A549 (cell line): Measurements from ENCODE around the gene PNMT. TPM values are rescaled to one million over a fixed set of nuclear protein-coding genes. Genes with fewer than 3 reads are reported as not detected.

ENCODE experiments used
- ATAC-seq, 2 experiments: fragments of 200-7000 bp in 1 of 2; fragments of >200 bp in 1 of 2; cut with Nextera tagmentation in 1 of 2; cut with Tn5 transposase in 1 of 2; 3 replicates each; pipeline versions ENCODE4 v1.8.0 to v1.9.1; 2018 to 2020; ENCODE audit warnings: mild to moderate bottlenecking in 1 of 2, moderate library complexity in 1 of 2
- CTCF ChIA-PET: fragments of 300-600 bp; sonication (Branson Sonifier 250); formaldehyde crosslinking; extraction: SDS; loops from one replicate; lab custom pipeline; 2021; ENCODE audit warnings: antibody characterized with exemption, inconsistent platforms; lab: Yijun Ruan, JAX
- POLR2A ChIA-PET: fragments of 350-600 bp; formaldehyde crosslinking; extraction: SDS; loops from one replicate; lab custom pipeline; 2021; ENCODE audit warnings: antibody characterized with exemption, inconsistent platforms; lab: Yijun Ruan, JAX
- DNase-seq, 2 experiments: peaks; one replicate each; pipeline versions ENCODE4 v3.0.0 to v3.0.0-alpha.2; 2011 to 2016; ENCODE audit warnings: low read depth in 1 of 2, low spot score in 1 of 2
- FAIRE-seq: peaks from 2 replicates; lab custom pipeline; 2011; peaks lifted over from hg19 to GRCh38; lab: Jason Lieb, UNC
- H3K27ac ChIP-seq, 2 experiments: fragments of >200 bp; sonication (Bioruptor Twin); formaldehyde crosslinking; 3 replicates each; pipeline ENCODE4 v1.5.1; 2016 to 2017
- H3K4me1 ChIP-seq: fragments of >200 bp; sonication (Bioruptor Twin); formaldehyde crosslinking; 3 replicates; pipeline ENCODE4 v1.6.1; 2016
- H3K4me2 ChIP-seq: fragments of >200 bp; sonication (Bioruptor Twin); formaldehyde crosslinking; 3 replicates; pipeline ENCODE4 v1.6.1; 2016
- H3K4me3 ChIP-seq: fragments of >200 bp; sonication (Bioruptor Twin); formaldehyde crosslinking; 3 replicates; pipeline ENCODE4 v1.5.1; 2016
- H3K9me3 ChIP-seq: fragments of >200 bp; sonication (Bioruptor Twin); formaldehyde crosslinking; 3 replicates; pipeline ENCODE4 v1.6.1; 2016
- CHD4 ChIP-seq: fragments of 200-600 bp; sonication (generic); IDR thresholded peaks from 2 replicates; pipeline ENCODE4 v1.6.1; 2016; ENCODE audit warnings: antibody characterized with exemption, mild to moderate bottlenecking, borderline replicate concordance
- ESRRA ChIP-seq: fragments of 150-350 bp; IDR thresholded peaks from 2 replicates; pipeline ENCODE4 v1.6.1; 2014; ENCODE audit warnings: mild to moderate bottlenecking, low read length, borderline replicate concordance
- FOXS1 ChIP-seq: fragments of 250-450 bp; sonication (Bioruptor Pico); IDR thresholded peaks from 2 replicates; pipeline ENCODE4 v1.5.0; 2020; ENCODE audit warnings: mild to moderate bottlenecking, moderate library complexity
- GATA3 ChIP-seq: IDR thresholded peaks from 2 replicates; pipeline ENCODE4 v1.6.1; 2012; ENCODE audit warnings: borderline replicate concordance
- HDAC2 ChIP-seq: fragments of 200-600 bp; sonication (generic); IDR thresholded peaks from 2 replicates; pipeline ENCODE4 v1.6.1; 2016
- HEYL ChIP-seq: fragments of 250-450 bp; sonication (Bioruptor Pico); IDR thresholded peaks from 2 replicates; pipeline ENCODE4 v1.8.0; 2021; ENCODE audit warnings: mild to moderate bottlenecking, moderate library complexity
- HOXA7 ChIP-seq: fragments of 250-450 bp; sonication (Bioruptor Pico); IDR thresholded peaks from 2 replicates; pipeline ENCODE4 v1.5.0; 2020; ENCODE audit warnings: mild to moderate bottlenecking, moderate library complexity
- HOXB13 ChIP-seq: fragments of 250-450 bp; sonication (Bioruptor Pico); IDR thresholded peaks from 2 replicates; pipeline ENCODE4 v1.5.0; 2020; ENCODE audit warnings: low read depth, mild to moderate bottlenecking, moderate library complexity
- HOXB5 ChIP-seq: fragments of 250-450 bp; sonication (Bioruptor Pico); IDR thresholded peaks from 2 replicates; pipeline ENCODE4 v1.5.0; 2020; ENCODE audit warnings: mild to moderate bottlenecking, moderate library complexity
- JUN ChIP-seq, 2 experiments: fragments of >200 bp; sonication (Bioruptor Twin); formaldehyde crosslinking; IDR thresholded peaks; 2 replicates in 1 of 2; 3 replicates in 1 of 2; pipeline ENCODE4 v1.6.1; 2016 to 2017
- KDM1A ChIP-seq: fragments of 200-600 bp; sonication (generic); IDR thresholded peaks from 2 replicates; pipeline ENCODE4 v1.6.1; 2016; ENCODE audit warnings: low read depth, mild to moderate bottlenecking
- KDM5A ChIP-seq: fragments of 200-600 bp; sonication (generic); IDR thresholded peaks from 2 replicates; pipeline ENCODE4 v1.6.1; 2016; ENCODE audit warnings: antibody characterized with exemption, mild to moderate bottlenecking
- MAZ ChIP-seq: fragments of 150-350 bp; IDR thresholded peaks from 2 replicates; pipeline ENCODE4 v1.6.1; 2014; ENCODE audit warnings: antibody characterized with exemption, low read depth, low read length, borderline replicate concordance
- NPAS2 ChIP-seq: fragments of 250-450 bp; sonication (Bioruptor Pico); IDR thresholded peaks from 2 replicates; pipeline ENCODE4 v1.8.0; 2022; ENCODE audit warnings: mild to moderate bottlenecking, moderate library complexity, borderline replicate concordance
- RAD21 ChIP-seq, 2 experiments: fragments of >200 bp in 1 of 2; sonication (Bioruptor Twin) in 1 of 2; formaldehyde crosslinking in 1 of 2; IDR thresholded peaks in 1 of 2; conservative IDR thresholded peaks in 1 of 2; 2 replicates in 1 of 2; 3 replicates in 1 of 2; pipeline ENCODE4 v1.6.1; 2012 to 2018; ENCODE audit warnings: inconsistent platforms in 1 of 2
- RFX5 ChIP-seq: fragments of 450-650 bp; IDR thresholded peaks from 2 replicates; pipeline ENCODE4 v1.7.1; 2014; ENCODE audit warnings: antibody characterized with exemption, mild to moderate bottlenecking, moderate library complexity
- SMC3 ChIP-seq: fragments of >200 bp; sonication (Bioruptor Twin); formaldehyde crosslinking; IDR thresholded peaks from 3 replicates; pipeline ENCODE4 v1.6.1; 2018; ENCODE audit warnings: inconsistent platforms
- SREBF2 ChIP-seq: fragments of 450-650 bp; IDR thresholded peaks from 2 replicates; pipeline ENCODE4 v1.6.1; 2014; ENCODE audit warnings: mild to moderate bottlenecking, moderate library complexity
- TFCP2L1 ChIP-seq: fragments of 250-450 bp; sonication (Bioruptor Pico); IDR thresholded peaks from 2 replicates; pipeline ENCODE4 v1.5.0; 2021; ENCODE audit warnings: mild to moderate bottlenecking
- ZFP36 ChIP-seq: fragments of 450-650 bp; IDR thresholded peaks from 2 replicates; pipeline ENCODE4 v1.6.1; 2014; ENCODE audit warnings: borderline replicate concordance; ENCODE audit not compliant: partially characterized antibody
- WGBS: methylation state at CpG from one replicate; pipeline ENCODE4 v1.1.6; 2017; ENCODE audit errors: missing lambda C conversion rate; 5-methylcytosine and 5-hydroxymethylcytosine counted together
- polyA plus RNA-seq, 4 experiments: library from polyadenylated mRNA; depleted of rRNA in 3 of 4; stranded (reverse); fragments of >200 nt; fragmentation: RNase III in 1 of 4; extraction: RNeasy Plus Mini Kit Qiagen cat#74134 plus additional on column Dnase treatment in 1 of 4; gene quantifications; 2 replicates in 3 of 4; 3 replicates in 1 of 4; pipeline ENCODE4 v1.2.3, GENCODE V29; 2011 to 2017
- TF ChIP-seq, protein P1 (sequence below): fragments of 450-650 bp; IDR thresholded peaks from 2 replicates; pipeline ENCODE4 v1.6.1; 2014; ENCODE audit warnings: antibody characterized with exemption
- TF ChIP-seq, protein P2 (sequence below): fragments of 250-450 bp; sonication (Bioruptor Pico); IDR thresholded peaks from 2 replicates; pipeline ENCODE4 v1.5.0; 2020; ENCODE audit warnings: low read depth, mild to moderate bottlenecking, moderate library complexity
- TF ChIP-seq, protein P3 (sequence below): fragments of >200 bp; sonication (Bioruptor Twin); formaldehyde crosslinking; IDR thresholded peaks from 3 replicates; pipeline ENCODE4 v1.6.1; 2016
- TF ChIP-seq, protein P4 (sequence below): IDR thresholded peaks from 2 replicates; pipeline ENCODE4 v1.6.1; 2012; ENCODE audit warnings: low read depth, borderline replicate concordance
- TF ChIP-seq, protein P5 (sequence below): fragments of >200 bp; sonication (Bioruptor Twin); formaldehyde crosslinking; IDR thresholded peaks from 3 replicates; pipeline ENCODE4 v1.5.1; 2016

The PNMT gene
- polyA plus RNA-seq, 2 of the 4 experiments (the other 2 are of a cell fraction), result not detected

DNA sequence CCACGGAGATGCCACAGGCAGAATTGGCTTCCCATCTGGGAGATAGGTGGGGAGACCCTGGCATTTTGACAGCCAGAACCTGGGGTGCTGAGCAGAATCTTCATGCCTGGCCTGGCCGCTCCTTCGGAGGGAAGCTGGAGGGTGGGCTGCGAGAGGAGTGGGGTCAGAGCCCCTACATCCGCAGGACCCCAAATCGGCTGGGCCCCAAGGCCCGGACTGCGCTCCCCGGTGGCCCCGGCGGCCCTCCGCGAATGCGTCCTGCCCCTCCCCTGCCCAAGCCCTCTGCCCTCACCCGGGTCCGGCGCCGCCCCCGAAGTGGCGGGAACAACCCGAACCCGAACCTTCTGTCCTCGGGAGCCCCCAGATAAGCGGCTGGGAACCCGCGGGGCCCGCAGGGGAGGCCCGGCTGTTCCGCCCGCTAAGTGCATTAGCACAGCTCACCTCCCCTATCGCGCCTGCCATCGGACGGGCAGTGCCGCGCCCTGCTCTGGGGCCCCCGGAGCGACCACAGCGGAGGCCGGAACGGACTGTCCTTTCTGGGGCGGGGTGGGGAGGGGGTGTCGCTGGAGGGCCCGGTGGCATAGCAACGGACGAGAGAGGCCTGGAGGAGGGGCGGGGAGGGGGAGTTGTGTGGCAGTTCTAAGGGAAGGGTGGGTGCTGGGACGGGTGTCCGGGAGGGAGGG is 850 bp upstream of the PNMT start:
- ChIA-PET POLR2A (interaction anchor here (1.3 to 1.5 kb wide), 2 partner anchors 21 to 62 kb away, joined by 4 to 5 read pairs; partner anchors contain the start of gene PGAP3), CTCF (interaction anchor here (0.5 to 50.7 kb wide), 15 partner anchors 7 to 270 kb away, joined by 3 to 1391 read pairs (median 6); partner anchors contain the start of genes ERBB2, MIEN1, PGAP3 and PPP1R1B)
- DNase-seq, result no peak
- no peak for FAIRE-seq
- Histone ChIP-seq H3K4me3 (no peak overlapping the region), H3K4me2 (peak overlapping the region; percentile 87), H3K27ac (peak overlapping the region; percentile 74 to 89; a peak in 5 of 6 replicates), H3K4me1 (peaks cover 58% of the 10 kb centered on the region), H3K9me3 (no peaks in the 10 kb centered on the region)
- ATAC-seq, result no peak
- 87% methylated on average over 32 of the region's 49 CpGs for WGBS
- TF ChIP-seq, protein P1, sequence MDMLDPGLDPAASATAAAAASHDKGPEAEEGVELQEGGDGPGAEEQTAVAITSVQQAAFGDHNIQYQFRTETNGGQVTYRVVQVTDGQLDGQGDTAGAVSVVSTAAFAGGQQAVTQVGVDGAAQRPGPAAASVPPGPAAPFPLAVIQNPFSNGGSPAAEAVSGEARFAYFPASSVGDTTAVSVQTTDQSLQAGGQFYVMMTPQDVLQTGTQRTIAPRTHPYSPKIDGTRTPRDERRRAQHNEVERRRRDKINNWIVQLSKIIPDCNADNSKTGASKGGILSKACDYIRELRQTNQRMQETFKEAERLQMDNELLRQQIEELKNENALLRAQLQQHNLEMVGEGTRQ, result no peak
- no peak for TF ChIP-seq ESRRA
- TF ChIP-seq, protein P2, sequence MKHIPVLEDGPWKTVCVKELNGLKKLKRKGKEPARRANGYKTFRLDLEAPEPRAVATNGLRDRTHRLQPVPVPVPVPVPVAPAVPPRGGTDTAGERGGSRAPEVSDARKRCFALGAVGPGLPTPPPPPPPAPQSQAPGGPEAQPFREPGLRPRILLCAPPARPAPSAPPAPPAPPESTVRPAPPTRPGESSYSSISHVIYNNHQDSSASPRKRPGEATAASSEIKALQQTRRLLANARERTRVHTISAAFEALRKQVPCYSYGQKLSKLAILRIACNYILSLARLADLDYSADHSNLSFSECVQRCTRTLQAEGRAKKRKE (CRISPR knock-in tag), result no peak
- TF ChIP-seq HOXB13 (CRISPR knock-in tag), result no peak
- TF ChIP-seq KDM1A, result no peak
- no peak for TF ChIP-seq JUN (IDR thresholded peaks at IDR 0.05)
- TF ChIP-seq RFX5, result no peak
- TF ChIP-seq GATA3, result no peak
- TF ChIP-seq, protein P3, sequence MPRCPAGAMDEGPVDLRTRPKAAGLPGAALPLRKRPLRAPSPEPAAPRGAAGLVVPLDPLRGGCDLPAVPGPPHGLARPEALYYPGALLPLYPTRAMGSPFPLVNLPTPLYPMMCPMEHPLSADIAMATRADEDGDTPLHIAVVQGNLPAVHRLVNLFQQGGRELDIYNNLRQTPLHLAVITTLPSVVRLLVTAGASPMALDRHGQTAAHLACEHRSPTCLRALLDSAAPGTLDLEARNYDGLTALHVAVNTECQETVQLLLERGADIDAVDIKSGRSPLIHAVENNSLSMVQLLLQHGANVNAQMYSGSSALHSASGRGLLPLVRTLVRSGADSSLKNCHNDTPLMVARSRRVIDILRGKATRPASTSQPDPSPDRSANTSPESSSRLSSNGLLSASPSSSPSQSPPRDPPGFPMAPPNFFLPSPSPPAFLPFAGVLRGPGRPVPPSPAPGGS, result no peak

DNA sequence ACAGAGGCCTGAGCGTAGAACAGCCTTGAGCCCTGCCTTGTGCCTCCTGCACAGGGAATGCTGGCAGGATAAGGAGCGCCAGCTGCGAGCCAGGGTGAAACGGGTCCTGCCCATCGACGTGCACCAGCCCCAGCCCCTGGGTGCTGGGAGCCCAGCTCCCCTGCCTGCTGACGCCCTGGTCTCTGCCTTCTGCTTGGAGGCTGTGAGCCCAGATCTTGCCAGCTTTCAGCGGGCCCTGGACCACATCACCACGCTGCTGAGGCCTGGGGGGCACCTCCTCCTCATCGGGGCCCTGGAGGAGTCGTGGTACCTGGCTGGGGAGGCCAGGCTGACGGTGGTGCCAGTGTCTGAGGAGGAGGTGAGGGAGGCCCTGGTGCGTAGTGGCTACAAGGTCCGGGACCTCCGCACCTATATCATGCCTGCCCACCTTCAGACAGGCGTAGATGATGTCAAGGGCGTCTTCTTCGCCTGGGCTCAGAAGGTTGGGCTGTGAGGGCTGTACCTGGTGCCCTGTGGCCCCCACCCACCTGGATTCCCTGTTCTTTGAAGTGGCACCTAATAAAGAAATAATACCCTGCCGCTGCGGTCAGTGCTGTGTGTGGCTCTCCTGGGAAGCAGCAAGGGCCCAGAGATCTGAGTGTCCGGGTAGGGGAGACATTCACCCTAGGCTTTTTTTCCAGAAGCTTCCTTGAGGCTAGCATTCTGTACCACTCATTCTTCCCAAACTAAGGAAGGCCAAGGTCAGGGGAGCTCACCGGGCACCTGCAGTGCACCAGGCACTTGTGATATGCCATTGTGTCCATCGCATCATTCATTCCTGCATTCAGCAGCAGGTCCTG is 1.9 kb downstream of the PNMT start:
- no peak for TF ChIP-seq MAZ
- no peak for TF ChIP-seq HOXB5 (CRISPR knock-in tag)
- TF ChIP-seq SMC3, result no peak
- no peak for TF ChIP-seq JUN (IDR thresholded peaks at IDR 0.05)
- no peak for TF ChIP-seq HEYL (CRISPR knock-in tag)
- no peak for TF ChIP-seq TFCP2L1 (CRISPR knock-in tag)
- TF ChIP-seq CHD4, result no peak
- no peak for TF ChIP-seq HOXA7
- TF ChIP-seq FOXS1, result no peak
- TF ChIP-seq RAD21 (conservative IDR thresholded peaks at IDR 0.05 in 1 of 2, IDR thresholded peaks at IDR 0.05 in 1 of 2), result no peak
- no peak for TF ChIP-seq HOXB13 (CRISPR knock-in tag)
- no peak for TF ChIP-seq SREBF2
- TF ChIP-seq HDAC2, result no peak
- TF ChIP-seq ZFP36, result no peak
- TF ChIP-seq, protein P4, sequence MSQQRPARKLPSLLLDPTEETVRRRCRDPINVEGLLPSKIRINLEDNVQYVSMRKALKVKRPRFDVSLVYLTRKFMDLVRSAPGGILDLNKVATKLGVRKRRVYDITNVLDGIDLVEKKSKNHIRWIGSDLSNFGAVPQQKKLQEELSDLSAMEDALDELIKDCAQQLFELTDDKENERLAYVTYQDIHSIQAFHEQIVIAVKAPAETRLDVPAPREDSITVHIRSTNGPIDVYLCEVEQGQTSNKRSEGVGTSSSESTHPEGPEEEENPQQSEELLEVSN, result no peak
- TF ChIP-seq, protein P5, sequence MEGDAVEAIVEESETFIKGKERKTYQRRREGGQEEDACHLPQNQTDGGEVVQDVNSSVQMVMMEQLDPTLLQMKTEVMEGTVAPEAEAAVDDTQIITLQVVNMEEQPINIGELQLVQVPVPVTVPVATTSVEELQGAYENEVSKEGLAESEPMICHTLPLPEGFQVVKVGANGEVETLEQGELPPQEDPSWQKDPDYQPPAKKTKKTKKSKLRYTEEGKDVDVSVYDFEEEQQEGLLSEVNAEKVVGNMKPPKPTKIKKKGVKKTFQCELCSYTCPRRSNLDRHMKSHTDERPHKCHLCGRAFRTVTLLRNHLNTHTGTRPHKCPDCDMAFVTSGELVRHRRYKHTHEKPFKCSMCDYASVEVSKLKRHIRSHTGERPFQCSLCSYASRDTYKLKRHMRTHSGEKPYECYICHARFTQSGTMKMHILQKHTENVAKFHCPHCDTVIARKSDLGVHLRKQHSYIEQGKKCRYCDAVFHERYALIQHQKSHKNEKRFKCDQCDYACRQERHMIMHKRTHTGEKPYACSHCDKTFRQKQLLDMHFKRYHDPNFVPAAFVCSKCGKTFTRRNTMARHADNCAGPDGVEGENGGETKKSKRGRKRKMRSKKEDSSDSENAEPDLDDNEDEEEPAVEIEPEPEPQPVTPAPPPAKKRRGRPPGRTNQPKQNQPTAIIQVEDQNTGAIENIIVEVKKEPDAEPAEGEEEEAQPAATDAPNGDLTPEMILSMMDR, result no peak
- TF ChIP-seq KDM5A, result no peak
- no peak for TF ChIP-seq NPAS2 (CRISPR knock-in tag)
- no peak overlapping the region for H3K4me2 ChIP-seq
- ChIA-PET CTCF (interaction anchor here (1.0 to 50.7 kb wide), 11 partner anchors 8 to 123 kb away, joined by 3 to 1391 read pairs (median 7); partner anchors contain the start of genes ERBB2, MIEN1, PGAP3 and PPP1R1B), POLR2A (interaction anchor here (1.3 kb wide), 1 partner anchor 18 kb away, joined by 4 read pairs; the partner anchor contains the start of gene PGAP3)
- H3K4me3 ChIP-seq, result no peak overlapping the region
- peaks cover 40% of the 10 kb centered on the region for H3K4me1 ChIP-seq
- 93% methylated on average over 23 of the region's 23 CpGs for WGBS
- ATAC-seq, result no peak
- no peak for DNase-seq
- no peaks in the 10 kb centered on the region for H3K9me3 ChIP-seq
- no peak for FAIRE-seq
- H3K27ac ChIP-seq, result no peak overlapping the region
